GM12878 (cell line): ENCODE measurements around the gene MYCN.

Source experiments
- CREB1 ChIP-seq: IDR thresholded peaks from 2 replicates; pipeline ENCODE4 v1.6.1; 2012; ENCODE audit warnings: low read depth, mild to moderate bottlenecking, inconsistent platforms
- HCFC1 ChIP-seq: fragments of 150-350 bp; IDR thresholded peaks from 2 replicates; pipeline ENCODE4 v1.6.1; 2014; ENCODE audit warnings: low read length
- NFYB ChIP-seq: IDR thresholded peaks from 2 replicates; pipeline ENCODE4 v1.6.1; 2011; ENCODE audit warnings: low read depth, mild to moderate bottlenecking, low read length, improper control_type of control experiment, moderate library complexity; ENCODE audit not compliant: insufficient read depth
- NR2C2 ChIP-seq: IDR thresholded peaks from 2 replicates; pipeline ENCODE4 v1.6.1; 2011; ENCODE audit warnings: borderline replicate concordance, low read depth; ENCODE audit not compliant: control insufficient read depth, insufficient read length
- POLR2A ChIP-seq: IDR thresholded peaks from 2 replicates; pipeline ENCODE4 v1.6.1; 2011; ENCODE audit warnings: low read depth, mild to moderate bottlenecking, low read length
- POLR2AphosphoS5 ChIP-seq: IDR thresholded peaks from 2 replicates; pipeline ENCODE4 v1.6.1; 2011; ENCODE audit warnings: mild to moderate bottlenecking, low read length, inconsistent platforms
- SIN3A ChIP-seq: IDR thresholded peaks from 2 replicates; pipeline ENCODE4 v1.6.1; 2012; ENCODE audit warnings: low read depth, low read length, improper control_type of control experiment
- TAF1 ChIP-seq: IDR thresholded peaks from 2 replicates; pipeline ENCODE4 v1.6.1; 2011; ENCODE audit warnings: mild to moderate bottlenecking, low read depth, low read length, borderline replicate concordance
- TF ChIP-seq, protein P1 (sequence below), 3 experiments: IDR thresholded peaks in 2 of 3; conservative IDR thresholded peaks in 1 of 3; 2 replicates each; pipeline ENCODE4 v1.5.1; 2011; ENCODE audit warnings: low read depth in 3 of 3, low read length in 3 of 3, mild to moderate bottlenecking in 3 of 3, control low read depth in 2 of 3, moderate library complexity in 2 of 3, inconsistent platforms in 1 of 3, mixed read lengths in 1 of 3; ENCODE audit not compliant: control insufficient read depth in 2 of 3, insufficient read depth in 1 of 3; ENCODE audit errors: extremely low read depth in 1 of 3
- TF ChIP-seq, protein P2 (sequence below): IDR thresholded peaks from 2 replicates; pipeline ENCODE4 v1.6.1; 2012; ENCODE audit warnings: low read depth, low read length, improper control_type of control experiment
- TF ChIP-seq, protein P3 (sequence below): fragments of 450-650 bp; IDR thresholded peaks from 2 replicates; pipeline ENCODE4 v1.6.1; 2017; ENCODE audit warnings: mild to moderate bottlenecking
- TF ChIP-seq, protein P4 (sequence below): IDR thresholded peaks from 2 replicates; pipeline ENCODE4 v1.6.1; 2012; ENCODE audit warnings: mild to moderate bottlenecking, low read depth, low read length

DNA sequence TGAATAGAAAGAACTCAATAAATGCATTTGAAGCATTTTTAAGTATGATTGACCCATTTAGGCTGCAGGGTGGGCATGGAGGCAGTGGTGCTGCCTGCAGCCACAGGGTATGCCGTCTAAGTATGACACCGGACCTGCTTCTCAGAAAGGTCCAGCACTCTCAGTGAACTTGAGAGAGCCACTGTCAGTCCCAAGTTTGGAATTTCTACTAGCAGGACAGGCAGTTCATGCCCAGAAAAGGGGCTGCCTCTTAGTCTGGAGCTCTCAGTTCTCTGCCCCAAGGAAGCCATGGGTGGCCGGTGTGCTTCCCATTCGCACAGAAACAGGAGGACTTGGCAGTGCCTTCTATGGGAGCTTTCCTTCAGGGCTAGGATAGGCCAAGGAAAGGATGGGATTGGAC, 24.0 kb upstream of the MYCN start:
- TF ChIP-seq, protein P1, sequence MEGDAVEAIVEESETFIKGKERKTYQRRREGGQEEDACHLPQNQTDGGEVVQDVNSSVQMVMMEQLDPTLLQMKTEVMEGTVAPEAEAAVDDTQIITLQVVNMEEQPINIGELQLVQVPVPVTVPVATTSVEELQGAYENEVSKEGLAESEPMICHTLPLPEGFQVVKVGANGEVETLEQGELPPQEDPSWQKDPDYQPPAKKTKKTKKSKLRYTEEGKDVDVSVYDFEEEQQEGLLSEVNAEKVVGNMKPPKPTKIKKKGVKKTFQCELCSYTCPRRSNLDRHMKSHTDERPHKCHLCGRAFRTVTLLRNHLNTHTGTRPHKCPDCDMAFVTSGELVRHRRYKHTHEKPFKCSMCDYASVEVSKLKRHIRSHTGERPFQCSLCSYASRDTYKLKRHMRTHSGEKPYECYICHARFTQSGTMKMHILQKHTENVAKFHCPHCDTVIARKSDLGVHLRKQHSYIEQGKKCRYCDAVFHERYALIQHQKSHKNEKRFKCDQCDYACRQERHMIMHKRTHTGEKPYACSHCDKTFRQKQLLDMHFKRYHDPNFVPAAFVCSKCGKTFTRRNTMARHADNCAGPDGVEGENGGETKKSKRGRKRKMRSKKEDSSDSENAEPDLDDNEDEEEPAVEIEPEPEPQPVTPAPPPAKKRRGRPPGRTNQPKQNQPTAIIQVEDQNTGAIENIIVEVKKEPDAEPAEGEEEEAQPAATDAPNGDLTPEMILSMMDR (IDR thresholded peaks at IDR 0.05 in 2 of 3, conservative IDR thresholded peaks at IDR 0.05 in 1 of 3; ENCODE audit: control insufficient read depth in 2 of 3, extremely low read depth in 1 of 3, insufficient read depth in 1 of 3, low read depth in 3 of 3, low read length in 3 of 3), result no peak
- TF ChIP-seq, protein P2, sequence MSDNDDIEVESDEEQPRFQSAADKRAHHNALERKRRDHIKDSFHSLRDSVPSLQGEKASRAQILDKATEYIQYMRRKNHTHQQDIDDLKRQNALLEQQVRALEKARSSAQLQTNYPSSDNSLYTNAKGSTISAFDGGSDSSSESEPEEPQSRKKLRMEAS, result no peak
- TF ChIP-seq POLR2AphosphoS5 (no peak), NFYB (no peak), POLR2A (no peak), TAF1 (no peak), HCFC1 (no peak), SIN3A (no peak), CREB1 (no peak), NR2C2 (no peak)
- TF ChIP-seq, protein P3, sequence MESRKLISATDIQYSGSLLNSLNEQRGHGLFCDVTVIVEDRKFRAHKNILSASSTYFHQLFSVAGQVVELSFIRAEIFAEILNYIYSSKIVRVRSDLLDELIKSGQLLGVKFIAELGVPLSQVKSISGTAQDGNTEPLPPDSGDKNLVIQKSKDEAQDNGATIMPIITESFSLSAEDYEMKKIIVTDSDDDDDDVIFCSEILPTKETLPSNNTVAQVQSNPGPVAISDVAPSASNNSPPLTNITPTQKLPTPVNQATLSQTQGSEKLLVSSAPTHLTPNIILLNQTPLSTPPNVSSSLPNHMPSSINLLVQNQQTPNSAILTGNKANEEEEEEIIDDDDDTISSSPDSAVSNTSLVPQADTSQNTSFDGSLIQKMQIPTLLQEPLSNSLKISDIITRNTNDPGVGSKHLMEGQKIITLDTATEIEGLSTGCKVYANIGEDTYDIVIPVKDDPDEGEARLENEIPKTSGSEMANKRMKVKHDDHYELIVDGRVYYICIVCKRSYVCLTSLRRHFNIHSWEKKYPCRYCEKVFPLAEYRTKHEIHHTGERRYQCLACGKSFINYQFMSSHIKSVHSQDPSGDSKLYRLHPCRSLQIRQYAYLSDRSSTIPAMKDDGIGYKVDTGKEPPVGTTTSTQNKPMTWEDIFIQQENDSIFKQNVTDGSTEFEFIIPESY, result no peak
- TF ChIP-seq, protein P4, sequence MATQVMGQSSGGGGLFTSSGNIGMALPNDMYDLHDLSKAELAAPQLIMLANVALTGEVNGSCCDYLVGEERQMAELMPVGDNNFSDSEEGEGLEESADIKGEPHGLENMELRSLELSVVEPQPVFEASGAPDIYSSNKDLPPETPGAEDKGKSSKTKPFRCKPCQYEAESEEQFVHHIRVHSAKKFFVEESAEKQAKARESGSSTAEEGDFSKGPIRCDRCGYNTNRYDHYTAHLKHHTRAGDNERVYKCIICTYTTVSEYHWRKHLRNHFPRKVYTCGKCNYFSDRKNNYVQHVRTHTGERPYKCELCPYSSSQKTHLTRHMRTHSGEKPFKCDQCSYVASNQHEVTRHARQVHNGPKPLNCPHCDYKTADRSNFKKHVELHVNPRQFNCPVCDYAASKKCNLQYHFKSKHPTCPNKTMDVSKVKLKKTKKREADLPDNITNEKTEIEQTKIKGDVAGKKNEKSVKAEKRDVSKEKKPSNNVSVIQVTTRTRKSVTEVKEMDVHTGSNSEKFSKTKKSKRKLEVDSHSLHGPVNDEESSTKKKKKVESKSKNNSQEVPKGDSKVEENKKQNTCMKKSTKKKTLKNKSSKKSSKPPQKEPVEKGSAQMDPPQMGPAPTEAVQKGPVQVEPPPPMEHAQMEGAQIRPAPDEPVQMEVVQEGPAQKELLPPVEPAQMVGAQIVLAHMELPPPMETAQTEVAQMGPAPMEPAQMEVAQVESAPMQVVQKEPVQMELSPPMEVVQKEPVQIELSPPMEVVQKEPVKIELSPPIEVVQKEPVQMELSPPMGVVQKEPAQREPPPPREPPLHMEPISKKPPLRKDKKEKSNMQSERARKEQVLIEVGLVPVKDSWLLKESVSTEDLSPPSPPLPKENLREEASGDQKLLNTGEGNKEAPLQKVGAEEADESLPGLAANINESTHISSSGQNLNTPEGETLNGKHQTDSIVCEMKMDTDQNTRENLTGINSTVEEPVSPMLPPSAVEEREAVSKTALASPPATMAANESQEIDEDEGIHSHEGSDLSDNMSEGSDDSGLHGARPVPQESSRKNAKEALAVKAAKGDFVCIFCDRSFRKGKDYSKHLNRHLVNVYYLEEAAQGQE, result no peak
